SK-N-SH (cell line): ENCODE data around the gene ALPK3. TPM values are rescaled to one million over a fixed set of nuclear protein-coding genes. Genes with fewer than 3 reads are reported as not detected.

Experiments used
- CTCF ChIA-PET: fragments of 300-600, 350-600 bp; formaldehyde crosslinking; extraction: SDS; loops from one replicate; lab custom pipeline; 2021; lab: Yijun Ruan, JAX
- POLR2A ChIA-PET: fragments of 350-600 bp; sonication (Branson Sonifier 250); formaldehyde crosslinking; extraction: SDS; loops from one replicate; lab custom pipeline; 2020; ENCODE audit warnings: antibody characterized with exemption, inconsistent platforms; lab: Yijun Ruan, JAX
- DNase-seq: peaks from one replicate; pipeline ENCODE4 v3.0.0; 2012
- H2AFZ ChIP-seq: fragments of 200-600 bp; sonication (generic); 2 replicates; pipeline ENCODE4 v1.8.1; 2016; ENCODE audit warnings: antibody characterized with exemption, mild to moderate bottlenecking, low read depth
- H3F3A ChIP-seq: fragments of 200-600 bp; sonication (generic); replicated peaks from 2 replicates; pipeline ENCODE3; 2016; ENCODE audit warnings: antibody characterized with exemption, mild to moderate bottlenecking; ENCODE audit not compliant: insufficient read depth
- H3K27ac ChIP-seq, 2 experiments: fragments of 200-500 bp in 1 of 2; fragments of 200-600 bp in 1 of 2; sonication (Bioruptor generic) in 1 of 2; sonication (generic), shearing (Covaris generic) in 1 of 2; 2 replicates each; pipeline versions ENCODE4 v1.5.1 to v1.6.1; 2014 to 2016; ENCODE audit warnings: low read depth in 2 of 2, inconsistent platforms in 1 of 2, low read length in 1 of 2, mild to moderate bottlenecking in 1 of 2, mixed read lengths in 1 of 2
- H3K27me3 ChIP-seq: fragments of 200-600 bp; sonication (generic), shearing (Covaris generic); 2 replicates; pipeline ENCODE4 v1.6.1; 2016; ENCODE audit warnings: mixed run types; ENCODE audit not compliant: insufficient read depth
- H3K36me3 ChIP-seq, 2 experiments: fragments of 200-500 bp in 1 of 2; fragments of 200-600 bp in 1 of 2; sonication (Bioruptor generic) in 1 of 2; sonication (generic) in 1 of 2; replicated peaks in 1 of 2; 2 replicates each; pipeline versions ENCODE3 to v1.5.1; 2014 to 2016; ENCODE audit warnings: low read length in 1 of 2, mild to moderate bottlenecking in 1 of 2; ENCODE audit not compliant: insufficient read depth in 2 of 2, control insufficient read depth in 1 of 2
- H3K4me1 ChIP-seq, 2 experiments: fragments of 200-500 bp in 1 of 2; fragments of 200-600 bp in 1 of 2; sonication (Bioruptor generic) in 1 of 2; sonication (generic), shearing (Covaris generic) in 1 of 2; 2 replicates each; pipeline versions ENCODE4 v1.5.1 to v1.6.1; 2014 to 2016; ENCODE audit warnings: low read depth in 1 of 2, low read length in 1 of 2, mixed run types in 1 of 2; ENCODE audit not compliant: insufficient read depth in 2 of 2, control insufficient read depth in 1 of 2
- H3K4me2 ChIP-seq: fragments of 200-600 bp; sonication (generic), shearing (Covaris generic); 2 replicates; pipeline ENCODE4 v1.6.1; 2017; ENCODE audit warnings: mixed run types
- H3K4me3 ChIP-seq, 2 experiments: fragments of 200-500 bp in 1 of 2; fragments of 200-600 bp in 1 of 2; sonication (Bioruptor generic) in 1 of 2; sonication (generic), shearing (Covaris generic) in 1 of 2; 2 replicates each; pipeline versions ENCODE4 v1.5.1 to v1.8.1; 2014 to 2016; ENCODE audit warnings: low read depth in 2 of 2, inconsistent platforms in 1 of 2, low read length in 1 of 2, mild to moderate bottlenecking in 1 of 2, mixed read lengths in 1 of 2, moderate library complexity in 1 of 2
- H3K79me2 ChIP-seq: fragments of 200-600 bp; sonication (generic); 2 replicates; pipeline ENCODE4 v1.8.1; 2017; ENCODE audit warnings: mild to moderate bottlenecking; ENCODE audit not compliant: insufficient read depth
- H3K9ac ChIP-seq: fragments of 200-600 bp; sonication (generic); 2 replicates; pipeline ENCODE4 v1.6.1; 2017; ENCODE audit warnings: mixed run types
- H3K9me2 ChIP-seq: fragments of 200-600 bp; sonication (generic); 2 replicates; pipeline ENCODE4 v1.6.1; 2017; ENCODE audit warnings: mixed run types
- H3K9me3 ChIP-seq: fragments of 200-600 bp; sonication (generic); 2 replicates; pipeline ENCODE4 v1.6.1; 2017; ENCODE audit warnings: mixed run types, mild to moderate bottlenecking, moderate library complexity
- H4K20me1 ChIP-seq: fragments of 200-600 bp; sonication (generic); 2 replicates; pipeline ENCODE4 v1.6.1; 2017; ENCODE audit warnings: mild to moderate bottlenecking, mixed run types; ENCODE audit not compliant: insufficient read depth
- EP300 ChIP-seq, 2 experiments: IDR thresholded peaks; 2 replicates each; pipeline versions ENCODE4 v1.4.0 to v1.6.1; 2012; ENCODE audit warnings: borderline replicate concordance in 1 of 2, low read depth in 1 of 2, low read length in 1 of 2
- EZH2phosphoT487 ChIP-seq: fragments of 200-600 bp; sonication (generic); IDR thresholded peaks from 2 replicates; pipeline ENCODE4 v1.6.1; 2017; ENCODE audit warnings: low read depth, mixed run types, mild to moderate bottlenecking, antibody characterized with exemption, moderate library complexity, borderline replicate concordance
- FOSL2 ChIP-seq: IDR thresholded peaks from 2 replicates; pipeline ENCODE4 v1.4.0; 2012; ENCODE audit warnings: low read depth, mild to moderate bottlenecking, moderate library complexity, borderline replicate concordance
- FOXJ3 ChIP-seq: sonication (generic); formaldehyde crosslinking; IDR thresholded peaks from 2 replicates; pipeline ENCODE4 v1.5.1; 2020; ENCODE audit warnings: mild to moderate bottlenecking, missing genetic modification reagents
- GABPA ChIP-seq: IDR thresholded peaks from 2 replicates; pipeline ENCODE4 v1.4.0; 2012; ENCODE audit warnings: low read depth, mild to moderate bottlenecking
- JUND ChIP-seq: IDR thresholded peaks from 2 replicates; pipeline ENCODE4 v1.4.0; 2012
- NRF1 ChIP-seq: IDR thresholded peaks from 2 replicates; pipeline ENCODE4 v1.6.1; 2012; ENCODE audit warnings: low read depth, mild to moderate bottlenecking, low read length
- RAD21 ChIP-seq: IDR thresholded peaks from 2 replicates; pipeline ENCODE4 v1.6.1; 2012; ENCODE audit warnings: mild to moderate bottlenecking, low read length
- TAF1 ChIP-seq: IDR thresholded peaks from 2 replicates; pipeline ENCODE4 v1.6.1; 2012; ENCODE audit warnings: low read depth, mild to moderate bottlenecking, low read length, moderate library complexity, borderline replicate concordance
- TEAD4 ChIP-seq: IDR thresholded peaks from 2 replicates; pipeline ENCODE4 v1.4.0; 2012; ENCODE audit warnings: mild to moderate bottlenecking, borderline replicate concordance; ENCODE audit not compliant: insufficient read depth
- WGBS: methylation state at CpG from one replicate; pipeline ENCODE4 v1.1.6; 2017; ENCODE audit warnings: low lambda C conversion rate; 5-methylcytosine and 5-hydroxymethylcytosine counted together
- polyA plus RNA-seq, 3 experiments: library from polyadenylated mRNA; depleted of rRNA; stranded (reverse); fragments of >200 nt; gene quantifications; 2 replicates each; pipeline ENCODE4 v1.2.3, GENCODE V29; 2012
- TF ChIP-seq, protein P1 (sequence below): fragments of 150-350 bp; IDR thresholded peaks from 2 replicates; pipeline ENCODE4 v1.6.1; 2016; ENCODE audit warnings: mild to moderate bottlenecking, low read depth, low read length
- TF ChIP-seq, protein P2 (sequence below): fragments of 200-600 bp; sonication (generic); IDR thresholded peaks from 2 replicates; pipeline ENCODE4 v1.6.1; 2017; ENCODE audit warnings: antibody characterized with exemption, mild to moderate bottlenecking, moderate library complexity
- TF ChIP-seq, protein P3 (sequence below): IDR thresholded peaks from 2 replicates; pipeline ENCODE4 v1.6.1; 2012; ENCODE audit warnings: mild to moderate bottlenecking, low read depth, low read length, moderate library complexity
- TF ChIP-seq, protein P4 (sequence below): IDR thresholded peaks from 2 replicates; pipeline ENCODE4; 2012

Gene ALPK3
- polyA plus RNA-seq, 1 of the 3 experiments (the other 2 are of a cell fraction), result 0.16 TPM

DNA sequence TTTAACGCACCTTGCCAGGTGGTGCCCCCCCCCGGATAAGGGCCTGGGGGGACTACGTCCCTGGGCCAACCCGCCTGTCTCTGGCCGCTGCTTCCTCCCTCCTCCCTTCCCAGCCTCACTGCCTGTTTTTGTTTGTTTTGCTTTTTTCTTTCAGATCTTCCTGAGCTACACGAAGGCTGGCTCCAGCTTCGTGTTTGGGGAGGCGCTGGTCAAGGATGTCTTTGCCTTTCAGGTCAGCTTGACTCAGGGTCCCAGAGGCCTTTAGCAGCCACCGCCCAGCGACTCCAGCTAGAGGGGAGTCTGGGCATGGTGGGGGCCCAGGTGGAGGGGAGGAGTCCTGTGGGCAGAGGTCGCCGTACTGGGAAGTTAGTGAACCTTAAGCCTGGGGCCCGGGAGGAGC is 91.4 kb downstream of the ALPK3 start:
- WGBS, result 88% methylated on average over 13 of the region's 13 CpGs
- H3K36me3 ChIP-seq, result no peaks in the 10 kb centered on the region
- CTCF ChIA-PET, result interaction anchor here (1.1 to 3.3 kb wide), 5 partner anchors 20 to 338 kb away, joined by 3 to 14 read pairs (median 3); no protein-coding TSS in a partner anchor

More for the DNA sequence above, 91.4 kb downstream of the ALPK3 start:
- Histone ChIP-seq H2AFZ (no peak overlapping the region), H3K4me3 (no peak overlapping the region), H3K27ac (no peak overlapping the region), H3K79me2 (no peaks in the 10 kb centered on the region), H3F3A (peaks cover 22% of the 10 kb centered on the region), H3K9ac (no peak overlapping the region), H3K9me3 (no peaks in the 10 kb centered on the region), H3K4me1 (peaks cover 24 to 39% of the 10 kb centered on the region in 2 experiments; a peak in 3 of 4 replicates), H4K20me1 (no peaks in the 10 kb centered on the region), H3K4me2 (no peak overlapping the region), H3K9me2 (no peaks in the 10 kb centered on the region), H3K27me3 (no peaks in the 10 kb centered on the region)
- no peak for TF ChIP-seq EZH2phosphoT487
- TF ChIP-seq FOSL2, result no peak
- no peak for TF ChIP-seq TEAD4
- no peak for TF ChIP-seq RAD21
- TF ChIP-seq JUND, result no peak
- TF ChIP-seq, protein P1, sequence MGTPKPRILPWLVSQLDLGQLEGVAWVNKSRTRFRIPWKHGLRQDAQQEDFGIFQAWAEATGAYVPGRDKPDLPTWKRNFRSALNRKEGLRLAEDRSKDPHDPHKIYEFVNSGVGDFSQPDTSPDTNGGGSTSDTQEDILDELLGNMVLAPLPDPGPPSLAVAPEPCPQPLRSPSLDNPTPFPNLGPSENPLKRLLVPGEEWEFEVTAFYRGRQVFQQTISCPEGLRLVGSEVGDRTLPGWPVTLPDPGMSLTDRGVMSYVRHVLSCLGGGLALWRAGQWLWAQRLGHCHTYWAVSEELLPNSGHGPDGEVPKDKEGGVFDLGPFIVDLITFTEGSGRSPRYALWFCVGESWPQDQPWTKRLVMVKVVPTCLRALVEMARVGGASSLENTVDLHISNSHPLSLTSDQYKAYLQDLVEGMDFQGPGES, result no peak
- TF ChIP-seq, protein P2, sequence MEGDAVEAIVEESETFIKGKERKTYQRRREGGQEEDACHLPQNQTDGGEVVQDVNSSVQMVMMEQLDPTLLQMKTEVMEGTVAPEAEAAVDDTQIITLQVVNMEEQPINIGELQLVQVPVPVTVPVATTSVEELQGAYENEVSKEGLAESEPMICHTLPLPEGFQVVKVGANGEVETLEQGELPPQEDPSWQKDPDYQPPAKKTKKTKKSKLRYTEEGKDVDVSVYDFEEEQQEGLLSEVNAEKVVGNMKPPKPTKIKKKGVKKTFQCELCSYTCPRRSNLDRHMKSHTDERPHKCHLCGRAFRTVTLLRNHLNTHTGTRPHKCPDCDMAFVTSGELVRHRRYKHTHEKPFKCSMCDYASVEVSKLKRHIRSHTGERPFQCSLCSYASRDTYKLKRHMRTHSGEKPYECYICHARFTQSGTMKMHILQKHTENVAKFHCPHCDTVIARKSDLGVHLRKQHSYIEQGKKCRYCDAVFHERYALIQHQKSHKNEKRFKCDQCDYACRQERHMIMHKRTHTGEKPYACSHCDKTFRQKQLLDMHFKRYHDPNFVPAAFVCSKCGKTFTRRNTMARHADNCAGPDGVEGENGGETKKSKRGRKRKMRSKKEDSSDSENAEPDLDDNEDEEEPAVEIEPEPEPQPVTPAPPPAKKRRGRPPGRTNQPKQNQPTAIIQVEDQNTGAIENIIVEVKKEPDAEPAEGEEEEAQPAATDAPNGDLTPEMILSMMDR, result no peak
- no peak for TF ChIP-seq GABPA
- TF ChIP-seq TAF1, result no peak
- TF ChIP-seq NRF1, result no peak
- TF ChIP-seq EP300 (IDR thresholded peaks at IDR 0.05; ENCODE audit: borderline replicate concordance in 1 of 2, low read depth in 1 of 2, low read length in 1 of 2), result no peak
- TF ChIP-seq, protein P3, sequence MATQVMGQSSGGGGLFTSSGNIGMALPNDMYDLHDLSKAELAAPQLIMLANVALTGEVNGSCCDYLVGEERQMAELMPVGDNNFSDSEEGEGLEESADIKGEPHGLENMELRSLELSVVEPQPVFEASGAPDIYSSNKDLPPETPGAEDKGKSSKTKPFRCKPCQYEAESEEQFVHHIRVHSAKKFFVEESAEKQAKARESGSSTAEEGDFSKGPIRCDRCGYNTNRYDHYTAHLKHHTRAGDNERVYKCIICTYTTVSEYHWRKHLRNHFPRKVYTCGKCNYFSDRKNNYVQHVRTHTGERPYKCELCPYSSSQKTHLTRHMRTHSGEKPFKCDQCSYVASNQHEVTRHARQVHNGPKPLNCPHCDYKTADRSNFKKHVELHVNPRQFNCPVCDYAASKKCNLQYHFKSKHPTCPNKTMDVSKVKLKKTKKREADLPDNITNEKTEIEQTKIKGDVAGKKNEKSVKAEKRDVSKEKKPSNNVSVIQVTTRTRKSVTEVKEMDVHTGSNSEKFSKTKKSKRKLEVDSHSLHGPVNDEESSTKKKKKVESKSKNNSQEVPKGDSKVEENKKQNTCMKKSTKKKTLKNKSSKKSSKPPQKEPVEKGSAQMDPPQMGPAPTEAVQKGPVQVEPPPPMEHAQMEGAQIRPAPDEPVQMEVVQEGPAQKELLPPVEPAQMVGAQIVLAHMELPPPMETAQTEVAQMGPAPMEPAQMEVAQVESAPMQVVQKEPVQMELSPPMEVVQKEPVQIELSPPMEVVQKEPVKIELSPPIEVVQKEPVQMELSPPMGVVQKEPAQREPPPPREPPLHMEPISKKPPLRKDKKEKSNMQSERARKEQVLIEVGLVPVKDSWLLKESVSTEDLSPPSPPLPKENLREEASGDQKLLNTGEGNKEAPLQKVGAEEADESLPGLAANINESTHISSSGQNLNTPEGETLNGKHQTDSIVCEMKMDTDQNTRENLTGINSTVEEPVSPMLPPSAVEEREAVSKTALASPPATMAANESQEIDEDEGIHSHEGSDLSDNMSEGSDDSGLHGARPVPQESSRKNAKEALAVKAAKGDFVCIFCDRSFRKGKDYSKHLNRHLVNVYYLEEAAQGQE, result no peak
- TF ChIP-seq, protein P4, sequence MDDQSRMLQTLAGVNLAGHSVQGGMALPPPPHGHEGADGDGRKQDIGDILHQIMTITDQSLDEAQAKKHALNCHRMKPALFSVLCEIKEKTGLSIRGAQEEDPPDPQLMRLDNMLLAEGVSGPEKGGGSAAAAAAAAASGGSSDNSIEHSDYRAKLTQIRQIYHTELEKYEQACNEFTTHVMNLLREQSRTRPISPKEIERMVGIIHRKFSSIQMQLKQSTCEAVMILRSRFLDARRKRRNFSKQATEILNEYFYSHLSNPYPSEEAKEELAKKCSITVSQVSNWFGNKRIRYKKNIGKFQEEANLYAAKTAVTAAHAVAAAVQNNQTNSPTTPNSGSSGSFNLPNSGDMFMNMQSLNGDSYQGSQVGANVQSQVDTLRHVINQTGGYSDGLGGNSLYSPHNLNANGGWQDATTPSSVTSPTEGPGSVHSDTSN, result no peak
- TF ChIP-seq FOXJ3 (CRISPR knock-in tag), result no peak
- DNase-seq, result no peak
- POLR2A ChIA-PET, result no interaction called here
